HG03457 (cell line): ENCODE measurements around the gene IGF2BP1.
"Not testable (repeated sequence)": the region's sequence is repeated elsewhere in the genome, so short reads cannot be mapped to it uniquely, and the experiment has no call there.

Source experiments
- ATAC-seq: cut with Tn5 transposase; IDR thresholded peaks from one replicate; pipeline ENCODE4 v1.9.1; 2021; ENCODE audit warnings: moderate number of reproducible peaks; ENCODE audit not compliant: unreplicated experiment

IGF2BP1 gene

GRCh38 chr17:48995304-48995973, 1.7 kb upstream of the IGF2BP1 start:
- ATAC-seq = no peak

DNA sequence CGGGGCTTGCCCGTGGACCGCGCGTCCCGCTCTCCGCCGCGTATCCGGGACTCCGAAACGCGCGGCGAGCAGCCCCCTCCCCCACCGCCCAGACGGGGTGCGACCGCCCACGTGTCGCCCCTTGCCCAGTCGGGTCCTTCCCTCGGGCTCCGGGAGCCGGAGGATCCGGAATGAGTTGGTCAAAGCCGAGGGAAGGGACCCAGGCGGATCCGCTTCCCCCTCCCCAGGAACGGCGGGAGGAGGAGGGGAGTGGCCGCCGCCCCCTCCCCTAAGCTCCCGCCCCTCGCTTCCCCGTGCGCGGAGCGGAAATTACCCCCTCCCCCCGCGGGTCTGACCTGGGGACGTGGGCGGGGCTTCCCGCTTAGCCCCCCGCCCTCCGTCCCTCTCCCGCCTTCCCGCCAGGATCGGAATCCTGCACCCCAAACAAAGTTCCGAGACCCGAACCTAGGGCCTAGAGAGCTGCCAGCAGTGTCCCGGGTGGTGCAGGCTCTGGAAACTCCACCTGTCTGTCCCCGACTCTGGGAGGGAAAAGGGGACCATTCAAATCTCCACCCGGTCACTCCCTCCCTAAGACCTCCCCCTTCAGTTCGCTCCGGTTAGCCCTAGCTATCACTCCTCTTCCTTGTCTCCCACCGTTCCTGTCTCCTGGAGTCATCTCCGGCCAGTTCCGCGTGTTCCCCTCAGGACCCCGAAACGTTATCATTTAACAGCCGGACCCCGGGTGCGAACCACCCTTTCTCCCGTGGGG, 1.0 kb upstream of the IGF2BP1 start:
- no peak for ATAC-seq

GRCh38 chr17:48996722-48997102, 473 bp upstream of the IGF2BP1 start:
- no peak for ATAC-seq

- no peak for ATAC-seq
Observed at GRCh38 chr17:48997827-48998586, 822 bp downstream of the IGF2BP1 start.

DNA sequence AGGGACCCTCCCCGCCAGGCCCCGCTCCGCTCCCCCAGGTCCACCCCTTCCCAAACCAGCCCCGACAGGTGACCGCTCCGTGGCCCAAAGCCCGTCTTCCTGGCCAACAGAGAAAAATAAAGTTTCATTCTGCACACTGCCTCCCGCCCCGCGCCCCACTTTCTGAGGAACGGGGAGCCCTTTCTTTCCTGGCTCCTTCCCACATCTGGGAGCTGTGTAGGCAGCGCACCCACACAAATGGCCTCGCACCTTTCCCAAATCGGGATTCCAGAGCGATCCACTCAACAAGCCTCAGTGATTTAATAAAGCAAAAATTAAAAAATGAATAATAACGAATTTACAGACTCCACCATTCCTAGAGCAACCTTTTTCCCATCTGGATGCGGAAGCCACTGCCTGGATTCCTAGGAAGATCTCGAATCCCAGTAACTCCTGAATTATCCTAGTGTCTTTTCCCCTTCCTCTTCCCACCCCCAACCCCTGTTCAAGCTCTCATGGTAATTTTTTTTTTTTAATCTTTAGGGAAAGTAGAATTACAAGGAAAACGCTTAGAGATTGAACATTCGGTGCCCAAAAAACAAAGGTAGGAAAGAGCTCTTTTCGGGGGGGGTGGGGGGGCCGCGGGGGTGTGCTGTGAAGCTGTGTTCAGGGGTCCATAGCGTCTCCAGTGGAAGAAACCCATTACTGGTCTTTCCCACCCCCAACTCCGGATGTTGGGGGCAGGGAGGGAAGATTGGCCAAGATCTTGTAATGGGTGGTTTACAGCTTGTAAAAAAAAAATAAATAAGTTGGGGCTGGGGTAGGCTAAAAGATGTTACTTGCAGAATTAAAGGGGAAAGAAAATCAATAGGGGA, 1.6 kb downstream of the IGF2BP1 start:
- no peak for ATAC-seq

DNA sequence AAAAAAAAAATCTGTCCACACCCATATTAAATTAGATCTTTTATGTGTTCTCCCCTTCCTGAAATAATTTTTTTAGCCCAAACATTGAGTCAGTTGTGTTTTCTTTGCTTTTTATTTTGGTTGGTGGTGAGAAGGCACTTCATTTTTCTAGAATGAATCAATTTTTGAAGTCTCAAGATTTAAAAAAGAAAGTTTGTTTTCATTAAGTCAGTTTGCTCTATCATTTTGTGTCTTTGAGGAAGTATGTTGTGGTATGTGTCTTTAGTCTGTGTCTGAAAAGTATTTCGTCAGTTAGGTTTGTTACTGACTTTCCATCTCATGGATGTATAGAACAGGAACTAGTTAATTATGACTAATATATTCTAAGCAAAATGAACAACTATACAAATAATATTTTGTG, 3.8 kb downstream of the IGF2BP1 start:
- no peak for ATAC-seq

- ATAC-seq = no peak
Observed at GRCh38 chr17:49001671-49002070, 4.5 kb downstream of the IGF2BP1 start.

DNA sequence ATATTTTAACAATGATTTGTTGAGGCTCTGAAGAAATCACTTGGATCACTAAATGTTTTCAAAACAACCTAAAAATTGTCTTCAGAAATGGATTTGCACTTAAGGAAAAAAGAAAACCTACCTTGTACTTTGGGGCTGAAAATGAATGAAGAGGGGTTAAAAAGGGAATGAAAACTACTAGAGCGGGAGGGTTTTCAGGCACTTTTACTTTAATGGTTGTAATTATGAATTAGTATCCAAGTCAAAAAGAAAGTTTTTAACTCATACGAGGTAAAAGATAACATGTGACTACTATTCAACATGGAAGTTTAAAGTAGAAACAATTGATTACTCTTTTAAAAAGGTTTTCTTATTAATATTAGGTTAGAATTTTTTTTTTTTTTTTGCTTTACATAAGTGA, 5.1 kb downstream of the IGF2BP1 start:
- ATAC-seq = no peak

- no peak for ATAC-seq
Observed at GRCh38 chr17:49002766-49003165, 5.6 kb downstream of the IGF2BP1 start.

DNA sequence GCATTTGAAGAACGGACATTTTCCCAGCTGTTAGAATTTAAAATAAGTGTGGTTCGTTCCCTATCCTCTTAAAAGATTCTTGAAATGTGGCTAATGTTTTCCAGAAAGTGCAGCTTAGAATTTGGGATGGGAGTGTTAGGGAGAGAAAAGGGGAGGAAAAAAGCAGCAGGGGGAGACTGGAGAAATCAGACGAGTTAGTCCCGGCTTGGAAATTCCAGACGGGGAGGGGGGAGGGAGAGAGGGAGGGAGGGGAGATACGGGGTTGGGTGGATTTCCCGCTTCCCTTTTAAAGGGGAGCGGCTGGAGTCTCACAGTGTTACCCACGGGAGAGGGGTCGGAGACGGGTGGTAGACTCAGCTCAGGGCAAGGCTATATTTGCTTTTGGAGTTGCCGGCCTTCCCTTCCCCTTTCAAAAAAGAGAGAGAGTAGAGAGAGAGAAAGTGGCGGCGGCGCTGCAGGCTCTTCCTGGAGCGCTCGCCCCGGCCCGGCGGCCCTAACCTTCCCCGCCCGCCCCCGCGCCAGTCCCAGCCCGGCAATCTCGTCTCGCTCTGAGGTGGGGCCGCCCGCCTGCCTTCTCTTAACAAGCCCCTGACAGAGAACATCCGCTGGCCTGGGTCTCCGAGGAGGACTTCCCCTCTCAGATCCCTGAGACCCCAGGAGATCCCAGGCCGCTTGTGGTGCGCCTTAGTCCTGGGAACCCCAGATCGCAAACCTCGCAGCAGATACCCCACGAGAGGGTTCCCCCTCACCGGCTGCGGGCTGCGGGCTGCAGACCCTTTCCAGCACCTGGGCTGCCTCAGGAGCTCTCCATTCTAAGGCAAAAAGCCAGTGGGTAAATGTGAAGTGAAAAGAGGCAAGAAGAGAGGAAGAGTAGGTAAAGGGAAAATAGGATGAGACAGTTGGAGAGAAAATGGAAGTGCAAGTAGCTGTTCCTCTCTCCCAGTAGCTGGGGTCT, 6.6 kb downstream of the IGF2BP1 start:
- ATAC-seq = no peak

DNA sequence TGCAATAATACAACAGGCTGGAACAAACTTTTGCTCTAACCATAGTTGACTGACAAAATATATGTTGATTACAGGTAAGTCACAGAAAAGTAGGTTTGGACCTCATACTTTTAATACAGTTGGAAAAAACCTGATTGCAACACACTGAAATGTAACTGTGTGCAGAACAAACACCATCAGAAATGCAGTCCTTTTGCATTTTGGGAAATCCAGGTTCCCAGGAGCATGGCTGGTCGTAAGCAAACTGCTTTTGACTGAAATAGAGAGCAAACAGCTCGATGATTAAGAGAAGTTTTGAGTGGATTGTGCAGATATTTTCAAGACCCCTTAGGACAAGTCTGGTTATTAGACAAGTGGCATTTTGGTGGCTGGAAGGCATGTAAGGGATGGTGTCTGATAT, 8.0 kb downstream of the IGF2BP1 start:
- ATAC-seq = no peak

DNA sequence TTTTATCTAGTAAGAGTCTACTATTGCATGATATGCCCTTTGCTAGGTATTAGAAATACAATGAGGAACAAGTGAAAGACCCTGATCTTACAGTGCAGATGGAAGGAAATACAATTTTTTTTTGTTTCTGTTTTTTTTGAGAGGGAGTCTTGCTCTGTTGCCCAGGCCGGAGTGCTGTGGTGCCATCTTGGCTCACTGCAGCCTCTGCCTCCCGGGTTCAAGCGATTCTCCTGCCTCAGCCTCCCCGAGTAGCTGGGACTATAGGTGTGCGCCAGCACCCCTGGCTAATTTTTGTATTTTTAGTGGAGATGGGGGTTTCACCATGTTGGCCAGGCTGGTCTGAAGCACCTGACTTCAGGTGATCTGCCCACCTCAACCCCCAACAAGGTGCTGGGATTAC, 11.7 kb downstream of the IGF2BP1 start:
- ATAC-seq = not testable (repeated sequence)

DNA sequence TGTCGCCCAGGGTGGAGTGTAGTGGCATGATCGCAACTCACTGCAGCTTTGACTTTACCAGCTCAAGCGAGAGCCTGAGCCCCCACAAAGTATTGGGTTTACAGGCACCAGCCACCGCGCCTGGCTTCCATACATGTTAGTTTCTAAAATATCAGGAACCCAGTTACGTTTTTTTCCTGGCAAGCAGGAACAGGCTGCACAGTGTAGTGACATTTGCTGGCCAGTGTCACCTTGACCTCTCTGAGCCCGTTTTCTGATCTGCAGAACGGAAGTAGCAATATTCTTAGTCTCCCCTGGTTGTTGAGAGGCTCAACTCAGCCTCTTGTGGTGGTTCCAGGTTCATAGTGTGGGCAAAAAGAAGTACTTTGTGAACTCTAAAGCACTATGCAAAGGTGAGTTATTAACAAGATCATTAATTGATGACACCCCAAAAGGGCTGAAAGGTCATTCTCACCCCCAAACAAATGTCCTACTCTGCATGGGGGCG, 15.6 kb downstream of the IGF2BP1 start:
- no peak for ATAC-seq

DNA sequence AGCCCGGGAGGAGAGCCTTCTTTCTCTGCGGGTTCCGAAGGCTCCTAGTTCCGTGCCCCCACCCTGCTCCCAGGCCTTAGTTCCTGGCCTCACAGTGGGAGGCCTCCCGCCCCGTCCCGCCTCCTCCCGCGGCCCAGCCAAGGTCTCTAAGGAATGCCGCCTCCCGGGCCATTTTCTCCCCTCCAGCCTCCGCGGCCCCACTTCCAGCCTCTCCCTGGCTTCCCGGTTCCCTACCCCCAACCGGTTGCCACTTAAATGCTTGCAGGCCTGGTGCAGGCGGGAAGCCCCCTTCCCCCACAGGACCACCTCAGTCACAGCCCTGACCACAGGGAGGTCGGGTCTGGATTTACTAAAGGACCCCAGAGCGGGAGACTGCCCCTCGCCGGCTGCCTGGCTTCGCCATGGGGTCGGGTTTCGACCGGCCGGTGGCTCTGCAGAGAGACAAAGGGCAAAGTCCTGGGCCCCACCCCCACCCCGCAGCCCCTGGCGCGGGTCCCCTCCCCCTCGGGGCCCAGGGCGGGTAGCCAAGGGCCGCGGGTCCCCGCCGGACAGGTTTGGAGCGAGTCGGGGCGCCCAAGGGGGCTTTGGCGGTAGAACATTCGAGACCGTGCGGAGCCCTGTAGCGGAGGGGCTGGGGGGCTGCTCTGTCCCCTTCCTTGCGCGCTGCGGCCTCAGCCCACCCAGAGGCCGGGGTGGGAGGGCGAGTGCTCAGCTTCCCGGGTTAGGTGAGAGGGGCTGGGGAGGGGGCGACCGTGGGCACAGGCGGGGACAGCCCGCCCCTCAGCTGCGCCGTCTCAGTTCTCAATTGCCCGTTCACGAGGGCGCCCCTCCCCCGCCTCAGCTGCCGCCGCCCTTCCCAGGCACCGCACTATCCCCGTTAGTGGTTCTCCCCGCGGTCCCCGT, 16.4 kb downstream of the IGF2BP1 start:
- no peak for ATAC-seq

GRCh38 chr17:49015179-49015923, 18.2 kb downstream of the IGF2BP1 start:
- no peak for ATAC-seq

DNA sequence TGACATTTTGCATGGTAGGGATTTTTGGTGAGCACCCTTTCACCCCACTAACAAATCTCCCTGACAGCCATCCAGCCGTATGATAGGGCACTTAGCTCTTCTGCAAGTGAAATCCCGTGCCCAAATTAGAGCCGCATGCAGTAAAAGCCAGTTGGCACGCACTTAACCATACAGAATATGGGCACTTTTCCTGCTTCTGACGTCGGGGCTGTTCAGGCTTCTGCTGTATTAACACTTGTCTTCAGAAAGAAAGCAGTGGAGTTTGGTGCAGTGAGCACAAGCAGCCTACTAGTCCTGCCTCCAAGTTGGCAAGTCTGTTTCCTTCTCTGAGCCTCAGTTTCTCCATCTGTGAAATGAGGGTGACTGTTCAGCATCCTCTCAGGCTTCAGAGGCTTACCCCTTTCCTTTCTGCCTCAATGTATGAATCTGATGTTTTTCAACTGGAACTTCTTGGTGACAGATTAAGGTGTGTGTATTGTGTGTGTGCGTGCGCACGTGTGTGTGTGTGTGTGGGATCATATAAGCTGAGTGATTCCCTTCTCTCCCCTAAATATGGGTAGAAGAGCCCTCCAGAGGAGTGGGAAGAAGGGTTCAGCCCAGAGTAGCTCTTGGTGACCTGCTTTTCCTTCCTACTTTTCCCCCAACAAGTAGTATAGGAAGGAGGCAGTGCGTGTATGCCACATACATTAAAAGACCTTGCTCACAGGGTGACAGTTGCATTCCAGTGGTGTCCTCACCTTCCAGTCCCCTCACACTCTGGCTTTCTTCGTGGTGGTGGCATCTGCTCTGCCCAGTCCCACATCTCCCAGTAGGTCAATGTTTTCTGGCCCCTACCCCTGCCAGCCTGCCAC, 19.0 kb downstream of the IGF2BP1 start:
- no peak for ATAC-seq
